ENCODE data around the gene ADAMTS12.

GRCh38 chr5:33850100-33850594 lies 41.6 kb downstream of the ADAMTS12 start:
- TF ChIP-seq, protein P1, sequence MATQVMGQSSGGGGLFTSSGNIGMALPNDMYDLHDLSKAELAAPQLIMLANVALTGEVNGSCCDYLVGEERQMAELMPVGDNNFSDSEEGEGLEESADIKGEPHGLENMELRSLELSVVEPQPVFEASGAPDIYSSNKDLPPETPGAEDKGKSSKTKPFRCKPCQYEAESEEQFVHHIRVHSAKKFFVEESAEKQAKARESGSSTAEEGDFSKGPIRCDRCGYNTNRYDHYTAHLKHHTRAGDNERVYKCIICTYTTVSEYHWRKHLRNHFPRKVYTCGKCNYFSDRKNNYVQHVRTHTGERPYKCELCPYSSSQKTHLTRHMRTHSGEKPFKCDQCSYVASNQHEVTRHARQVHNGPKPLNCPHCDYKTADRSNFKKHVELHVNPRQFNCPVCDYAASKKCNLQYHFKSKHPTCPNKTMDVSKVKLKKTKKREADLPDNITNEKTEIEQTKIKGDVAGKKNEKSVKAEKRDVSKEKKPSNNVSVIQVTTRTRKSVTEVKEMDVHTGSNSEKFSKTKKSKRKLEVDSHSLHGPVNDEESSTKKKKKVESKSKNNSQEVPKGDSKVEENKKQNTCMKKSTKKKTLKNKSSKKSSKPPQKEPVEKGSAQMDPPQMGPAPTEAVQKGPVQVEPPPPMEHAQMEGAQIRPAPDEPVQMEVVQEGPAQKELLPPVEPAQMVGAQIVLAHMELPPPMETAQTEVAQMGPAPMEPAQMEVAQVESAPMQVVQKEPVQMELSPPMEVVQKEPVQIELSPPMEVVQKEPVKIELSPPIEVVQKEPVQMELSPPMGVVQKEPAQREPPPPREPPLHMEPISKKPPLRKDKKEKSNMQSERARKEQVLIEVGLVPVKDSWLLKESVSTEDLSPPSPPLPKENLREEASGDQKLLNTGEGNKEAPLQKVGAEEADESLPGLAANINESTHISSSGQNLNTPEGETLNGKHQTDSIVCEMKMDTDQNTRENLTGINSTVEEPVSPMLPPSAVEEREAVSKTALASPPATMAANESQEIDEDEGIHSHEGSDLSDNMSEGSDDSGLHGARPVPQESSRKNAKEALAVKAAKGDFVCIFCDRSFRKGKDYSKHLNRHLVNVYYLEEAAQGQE (IDR thresholded peaks at IDR 0.05; ENCODE audit: low read depth, low read length) = no peak; the same call in 1 of the 2 replicates
- TF ChIP-seq, protein P2, sequence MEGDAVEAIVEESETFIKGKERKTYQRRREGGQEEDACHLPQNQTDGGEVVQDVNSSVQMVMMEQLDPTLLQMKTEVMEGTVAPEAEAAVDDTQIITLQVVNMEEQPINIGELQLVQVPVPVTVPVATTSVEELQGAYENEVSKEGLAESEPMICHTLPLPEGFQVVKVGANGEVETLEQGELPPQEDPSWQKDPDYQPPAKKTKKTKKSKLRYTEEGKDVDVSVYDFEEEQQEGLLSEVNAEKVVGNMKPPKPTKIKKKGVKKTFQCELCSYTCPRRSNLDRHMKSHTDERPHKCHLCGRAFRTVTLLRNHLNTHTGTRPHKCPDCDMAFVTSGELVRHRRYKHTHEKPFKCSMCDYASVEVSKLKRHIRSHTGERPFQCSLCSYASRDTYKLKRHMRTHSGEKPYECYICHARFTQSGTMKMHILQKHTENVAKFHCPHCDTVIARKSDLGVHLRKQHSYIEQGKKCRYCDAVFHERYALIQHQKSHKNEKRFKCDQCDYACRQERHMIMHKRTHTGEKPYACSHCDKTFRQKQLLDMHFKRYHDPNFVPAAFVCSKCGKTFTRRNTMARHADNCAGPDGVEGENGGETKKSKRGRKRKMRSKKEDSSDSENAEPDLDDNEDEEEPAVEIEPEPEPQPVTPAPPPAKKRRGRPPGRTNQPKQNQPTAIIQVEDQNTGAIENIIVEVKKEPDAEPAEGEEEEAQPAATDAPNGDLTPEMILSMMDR (IDR thresholded peaks at IDR 0.05 in 2 of 3, conservative IDR thresholded peaks at IDR 0.05 in 1 of 3; ENCODE audit: control insufficient read depth in 2 of 3, extremely low read depth in 1 of 3, insufficient read depth in 1 of 3, low read depth in 3 of 3, low read length in 3 of 3) = peak in 1 of 3 experiments; percentile 23; a peak in 1 of 6 replicates
- TF ChIP-seq, protein P3, sequence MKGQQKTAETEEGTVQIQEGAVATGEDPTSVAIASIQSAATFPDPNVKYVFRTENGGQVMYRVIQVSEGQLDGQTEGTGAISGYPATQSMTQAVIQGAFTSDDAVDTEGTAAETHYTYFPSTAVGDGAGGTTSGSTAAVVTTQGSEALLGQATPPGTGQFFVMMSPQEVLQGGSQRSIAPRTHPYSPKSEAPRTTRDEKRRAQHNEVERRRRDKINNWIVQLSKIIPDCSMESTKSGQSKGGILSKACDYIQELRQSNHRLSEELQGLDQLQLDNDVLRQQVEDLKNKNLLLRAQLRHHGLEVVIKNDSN (IDR thresholded peaks at IDR 0.05; ENCODE audit: borderline replicate concordance, extremely low read length, insufficient read depth, low read depth, low read length) = no peak
- TF ChIP-seq PAX8 (IDR thresholded peaks at IDR 0.05) = no peak
- no peak for TF ChIP-seq MXI1 (IDR thresholded peaks at IDR 0.05; ENCODE audit: low read depth, low read length)
- TF ChIP-seq IRF5 (IDR thresholded peaks at IDR 0.05; ENCODE audit: borderline replicate concordance) = 0 out of 2 replicates have a peak, but pooled peaks have one; percentile 25
- TF ChIP-seq ETV6 (conservative IDR thresholded peaks at IDR 0.05 in 1 of 2, IDR thresholded peaks at IDR 0.05 in 1 of 2; ENCODE audit: borderline replicate concordance in 1 of 2, low read depth in 1 of 2) = peak in 1 of 2 experiments; percentile 97; a peak in 2 of 4 replicates
- peak; percentile 86 for TF ChIP-seq JUNB (IDR thresholded peaks at IDR 0.05)
- TF ChIP-seq POLR2AphosphoS5 (IDR thresholded peaks at IDR 0.05; ENCODE audit: low read length) = no peak
- no peak for TF ChIP-seq ZNF274 (IDR thresholded peaks at IDR 0.05; ENCODE audit: insufficient read depth, insufficient read length)
